OCI-LY7 (cell line): ENCODE measurements around the gene MTG2. TPM values are rescaled to one million over a fixed set of nuclear protein-coding genes. Genes with fewer than 3 reads are reported as not detected.

Source experiments
- BruUV-seq: library from RNA; stranded (reverse); fragments of 400-500 nt; replicated peaks from 2 replicates; lab custom pipeline; 2021; lab: Mats Ljungman, UMichigan
- CTCF ChIA-PET: fragments of 300-600 bp; sonication (Branson Sonifier 250); formaldehyde crosslinking; loops from one replicate; lab custom pipeline; 2022; ENCODE audit warnings: antibody characterized with exemption; ENCODE audit not compliant: unreplicated experiment; lab: Charles Lee
- POLR2A ChIA-PET: fragments of 300-600 bp; sonication (Branson Sonifier 250); formaldehyde crosslinking; loops from one replicate; lab custom pipeline; 2022; ENCODE audit warnings: antibody characterized with exemption; lab: Charles Lee
- DNase-seq: peaks from one replicate; pipeline ENCODE4 v3.0.0-alpha.2; 2015; ENCODE audit warnings: low spot score
- H2AFZ ChIP-seq: fragments of 200-600 bp; sonication (generic), shearing (Covaris generic); 2 replicates; pipeline ENCODE4 v1.6.1; 2014; ENCODE audit warnings: mild to moderate bottlenecking, antibody characterized with exemption, low read length, moderate library complexity
- H3K27ac ChIP-seq: fragments of 200-600 bp; sonication (generic); 2 replicates; pipeline ENCODE4 v1.5.1; 2014; ENCODE audit warnings: mixed run types, low read depth, mild to moderate bottlenecking, moderate library complexity, low read length, inconsistent platforms; ENCODE audit not compliant: poor library complexity, severe bottlenecking
- H3K36me3 ChIP-seq: fragments of 200-600 bp; sonication (generic); 2 replicates; pipeline ENCODE4 v1.6.1; 2014; ENCODE audit warnings: mild to moderate bottlenecking, antibody characterized with exemption, low read length, moderate library complexity, mixed read lengths; ENCODE audit not compliant: insufficient read depth
- H3K4me1 ChIP-seq: fragments of 200-600 bp; sonication (generic); 2 replicates; pipeline ENCODE4 v1.5.1; 2014; ENCODE audit warnings: mild to moderate bottlenecking, low read length; ENCODE audit not compliant: insufficient read depth, poor library complexity, severe bottlenecking
- H3K4me2 ChIP-seq: fragments of 200-600 bp; sonication (generic); 2 replicates; pipeline ENCODE4 v1.6.1; 2014; ENCODE audit warnings: mild to moderate bottlenecking, low read length
- H3K4me3 ChIP-seq: fragments of 200-600 bp; sonication (generic); 2 replicates; pipeline ENCODE4 v1.5.1; 2014; ENCODE audit warnings: mild to moderate bottlenecking, low read depth, low read length; ENCODE audit not compliant: poor library complexity, severe bottlenecking
- H3K79me2 ChIP-seq: fragments of 200-600 bp; sonication (generic); 2 replicates; pipeline ENCODE4 v1.6.1; 2016; ENCODE audit warnings: low read depth, mild to moderate bottlenecking, low read length, moderate library complexity, mixed read lengths; ENCODE audit not compliant: insufficient read depth
- H3K9me2 ChIP-seq: fragments of 200-600 bp; sonication (generic); 2 replicates; pipeline ENCODE4 v1.6.1; 2016; ENCODE audit warnings: mild to moderate bottlenecking, low read length, mixed read lengths; ENCODE audit not compliant: insufficient read depth
- H3K9me3 ChIP-seq: fragments of 200-600 bp; sonication (generic); 2 replicates; pipeline ENCODE4 v1.6.1; 2014; ENCODE audit warnings: mild to moderate bottlenecking, mixed run types, low read length, mixed read lengths
- H4K20me1 ChIP-seq: fragments of 200-600 bp; sonication (generic); 2 replicates; pipeline ENCODE4 v1.6.1; 2014; ENCODE audit warnings: mild to moderate bottlenecking, antibody characterized with exemption, low read length, moderate library complexity, mixed read lengths; ENCODE audit not compliant: insufficient read depth
- CTCF ChIP-seq: fragments of 200-600 bp; sonication (generic); conservative IDR thresholded peaks from 2 replicates; pipeline ENCODE4 v1.5.1; 2014; ENCODE audit warnings: mild to moderate bottlenecking, antibody characterized with exemption, low read length, moderate library complexity, mixed read lengths
- EZH2phosphoT487 ChIP-seq: fragments of 200-600 bp; sonication (generic); IDR thresholded peaks from 2 replicates; pipeline ENCODE4 v1.6.1; 2018; ENCODE audit warnings: low read depth, borderline replicate concordance, mild to moderate bottlenecking, mixed run types, antibody characterized with exemption, low read length, moderate library complexity, mixed read lengths
- intact Hi-C: fragments of 100-400 bp; cut with micrococcal nuclease; formaldehyde crosslinking; loops from one replicate; pipeline ENCODE4 v1.10.0; 2022; ENCODE audit not compliant: unreplicated experiment
- total RNA-seq, 2 experiments: library from RNA; depleted of rRNA in 1 of 2; stranded (reverse); fragments of >200 nt in 1 of 2; shearing (Covaris generic) in 1 of 2; gene quantifications; 2 replicates each; pipeline ENCODE4 v1.2.3, GENCODE V29; 2014 to 2022

The MTG2 gene
- total RNA-seq, 2 experiments from 2014 or later = 24.1 to 37.5 TPM

GRCh38 chr20:62235777-62236157, 52.9 kb downstream of the MTG2 start:
- 0 out of 2 replicates have a peak, but pooled peaks cover 4% of the 10 kb centered on the region for H3K79me2 ChIP-seq
- TF ChIP-seq EZH2phosphoT487 (no peak), CTCF (no peak)
- H3K9me2 ChIP-seq = no peaks in the 10 kb centered on the region
- no peak for DNase-seq
- H3K4me2 ChIP-seq = no peak overlapping the region
- no TSS peak for BruUV-seq
- CTCF ChIA-PET = no interaction called here
- H3K4me3 ChIP-seq = no peak overlapping the region
- no peaks in the 10 kb centered on the region for H3K9me3 ChIP-seq
- POLR2A ChIA-PET = no interaction called here
- no peaks in the 10 kb centered on the region for H4K20me1 ChIP-seq
- no peak overlapping the region for H2AFZ ChIP-seq
- H3K36me3 ChIP-seq = no peaks in the 10 kb centered on the region
- H3K27ac ChIP-seq = no peak overlapping the region
- H3K4me1 ChIP-seq = peaks cover 15% of the 10 kb centered on the region
- intact Hi-C loops = no loop called here

- Histone ChIP-seq H3K79me2 (0 out of 2 replicates have a peak, but pooled peaks cover 4% of the 10 kb centered on the region), H3K36me3 (no peaks in the 10 kb centered on the region), H3K9me2 (no peaks in the 10 kb centered on the region), H3K4me2 (no peak overlapping the region), H3K9me3 (no peaks in the 10 kb centered on the region), H4K20me1 (no peaks in the 10 kb centered on the region), H3K4me1 (peaks cover 15% of the 10 kb centered on the region), H3K4me3 (no peak overlapping the region), H3K27ac (no peak overlapping the region), H2AFZ (no peak overlapping the region)
- TF ChIP-seq EZH2phosphoT487 (no peak), CTCF (no peak)
- DNase-seq = no peak
- ChIA-PET POLR2A (interaction anchor here (0.6 kb wide), 1 partner anchor 217 kb away, joined by 3 read pairs; no protein-coding TSS in a partner anchor), CTCF (no interaction called here)
- intact Hi-C loops = no loop called here
- no TSS peak for BruUV-seq
Measured at GRCh38 chr20:62236200-62236599, 53.4 kb downstream of the MTG2 start.

- Histone ChIP-seq H4K20me1 (no peaks in the 10 kb centered on the region), H3K9me2 (no peaks in the 10 kb centered on the region), H3K4me1 (peaks cover 15% of the 10 kb centered on the region), H3K4me2 (no peak overlapping the region), H3K4me3 (no peak overlapping the region), H2AFZ (no peak overlapping the region), H3K79me2 (0 out of 2 replicates have a peak, but pooled peaks cover 4% of the 10 kb centered on the region), H3K9me3 (no peaks in the 10 kb centered on the region), H3K27ac (no peak overlapping the region), H3K36me3 (no peaks in the 10 kb centered on the region)
- DNase-seq = no peak
- intact Hi-C loops = no loop called here
- POLR2A ChIA-PET = interaction anchor here (0.6 kb wide), 1 partner anchor 218 kb away, joined by 3 read pairs; no protein-coding TSS in a partner anchor
- no peak for TF ChIP-seq CTCF
- no peak for TF ChIP-seq EZH2phosphoT487
- CTCF ChIA-PET = no interaction called here
- BruUV-seq = no TSS peak
Measured at GRCh38 chr20:62236766-62237513, 54.1 kb downstream of the MTG2 start.
